Parathyroid adenoma (tissue), 2 donors: Measurements from ENCODE around the gene VIPR2.

Source experiments
- H2AFZ ChIP-seq: fragments of 300-600 bp; sonication (generic); one replicate; pipeline ENCODE4 v1.7.0; 2017; ENCODE audit warnings: antibody characterized with exemption, mild to moderate bottlenecking
- H3K27ac ChIP-seq: fragments of 300-600 bp; sonication (generic); one replicate; pipeline ENCODE4 v1.7.0; 2017
- H3K27me3 ChIP-seq: fragments of 300-600 bp; sonication (generic); one replicate; pipeline ENCODE4 v1.7.0; 2017; ENCODE audit warnings: low read length; ENCODE audit not compliant: control insufficient read depth, insufficient read depth
- H3K36me3 ChIP-seq: fragments of 300-600 bp; sonication (generic); one replicate; pipeline ENCODE4 v1.7.0; 2017; ENCODE audit warnings: low read length; ENCODE audit not compliant: control insufficient read depth, insufficient read depth
- H3K4me1 ChIP-seq: fragments of 300-600 bp; sonication (generic); one replicate; pipeline ENCODE4 v1.7.0; 2017; ENCODE audit warnings: control low read depth
- H3K4me2 ChIP-seq: fragments of 300-600 bp; sonication (generic); one replicate; pipeline ENCODE4 v1.7.0; 2017; ENCODE audit warnings: low read length
- H3K4me3 ChIP-seq: fragments of 300-600 bp; sonication (generic); one replicate; pipeline ENCODE4 v1.7.0; 2017; ENCODE audit warnings: low read depth, low read length
- H3K79me2 ChIP-seq: fragments of 300-600 bp; sonication (generic); one replicate; pipeline ENCODE4 v1.7.0; 2017; ENCODE audit warnings: control low read depth
- H3K9ac ChIP-seq: fragments of 300-600 bp; sonication (generic); one replicate; pipeline ENCODE4 v1.7.0; 2017; ENCODE audit warnings: mild to moderate bottlenecking
- H3K9me3 ChIP-seq: fragments of 300-600 bp; sonication (generic); one replicate; pipeline ENCODE4 v1.7.0; 2017; ENCODE audit warnings: low read length; ENCODE audit not compliant: control insufficient read depth
- TF ChIP-seq, protein P1 (sequence below): fragments of 300-600 bp; sonication (generic); IDR thresholded peaks from one replicate; pipeline ENCODE4 v1.7.0; 2017; ENCODE audit warnings: antibody characterized with exemption, mild to moderate bottlenecking
- donor health status: primary hyperparathyroidism.

The VIPR2 gene

GRCh38 chr7:159063046-159063840 lies 81.4 kb downstream of the VIPR2 start:
- H3K36me3 ChIP-seq: no peaks in the 10 kb centered on the region
- no peak overlapping the region for H3K4me3 ChIP-seq
- TF ChIP-seq, protein P1, sequence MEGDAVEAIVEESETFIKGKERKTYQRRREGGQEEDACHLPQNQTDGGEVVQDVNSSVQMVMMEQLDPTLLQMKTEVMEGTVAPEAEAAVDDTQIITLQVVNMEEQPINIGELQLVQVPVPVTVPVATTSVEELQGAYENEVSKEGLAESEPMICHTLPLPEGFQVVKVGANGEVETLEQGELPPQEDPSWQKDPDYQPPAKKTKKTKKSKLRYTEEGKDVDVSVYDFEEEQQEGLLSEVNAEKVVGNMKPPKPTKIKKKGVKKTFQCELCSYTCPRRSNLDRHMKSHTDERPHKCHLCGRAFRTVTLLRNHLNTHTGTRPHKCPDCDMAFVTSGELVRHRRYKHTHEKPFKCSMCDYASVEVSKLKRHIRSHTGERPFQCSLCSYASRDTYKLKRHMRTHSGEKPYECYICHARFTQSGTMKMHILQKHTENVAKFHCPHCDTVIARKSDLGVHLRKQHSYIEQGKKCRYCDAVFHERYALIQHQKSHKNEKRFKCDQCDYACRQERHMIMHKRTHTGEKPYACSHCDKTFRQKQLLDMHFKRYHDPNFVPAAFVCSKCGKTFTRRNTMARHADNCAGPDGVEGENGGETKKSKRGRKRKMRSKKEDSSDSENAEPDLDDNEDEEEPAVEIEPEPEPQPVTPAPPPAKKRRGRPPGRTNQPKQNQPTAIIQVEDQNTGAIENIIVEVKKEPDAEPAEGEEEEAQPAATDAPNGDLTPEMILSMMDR: no peak
- no peaks in the 10 kb centered on the region for H3K4me1 ChIP-seq
- H3K27me3 ChIP-seq: no peaks in the 10 kb centered on the region
- no peak overlapping the region for H2AFZ ChIP-seq
- no peaks in the 10 kb centered on the region for H3K79me2 ChIP-seq
- H3K4me2 ChIP-seq: no peak overlapping the region
- no peaks in the 10 kb centered on the region for H3K9me3 ChIP-seq
- H3K27ac ChIP-seq: no peak overlapping the region
- no peak overlapping the region for H3K9ac ChIP-seq

- Histone ChIP-seq H3K9ac (no peak overlapping the region), H3K4me2 (no peak overlapping the region), H3K9me3 (no peaks in the 10 kb centered on the region), H3K79me2 (no peaks in the 10 kb centered on the region), H2AFZ (no peak overlapping the region), H3K27me3 (no peaks in the 10 kb centered on the region), H3K4me1 (no peaks in the 10 kb centered on the region), H3K27ac (no peak overlapping the region), H3K36me3 (no peaks in the 10 kb centered on the region), H3K4me3 (no peak overlapping the region)
- TF ChIP-seq, protein P1: no peak
These were observed 82.1 kb downstream of the VIPR2 start for GRCh38 chr7:159062569-159062968.

GRCh38 chr7:159061674-159062212 lies 82.9 kb downstream of the VIPR2 start:
- no peak overlapping the region for H3K9ac ChIP-seq
- no peak overlapping the region for H3K4me3 ChIP-seq
- no peaks in the 10 kb centered on the region for H3K36me3 ChIP-seq
- H3K9me3 ChIP-seq: no peaks in the 10 kb centered on the region
- TF ChIP-seq, protein P1: no peak
- H3K4me1 ChIP-seq: no peaks in the 10 kb centered on the region
- H2AFZ ChIP-seq: no peak overlapping the region
- H3K27ac ChIP-seq: no peak overlapping the region
- H3K79me2 ChIP-seq: no peaks in the 10 kb centered on the region
- no peaks in the 10 kb centered on the region for H3K27me3 ChIP-seq
- no peak overlapping the region for H3K4me2 ChIP-seq

DNA sequence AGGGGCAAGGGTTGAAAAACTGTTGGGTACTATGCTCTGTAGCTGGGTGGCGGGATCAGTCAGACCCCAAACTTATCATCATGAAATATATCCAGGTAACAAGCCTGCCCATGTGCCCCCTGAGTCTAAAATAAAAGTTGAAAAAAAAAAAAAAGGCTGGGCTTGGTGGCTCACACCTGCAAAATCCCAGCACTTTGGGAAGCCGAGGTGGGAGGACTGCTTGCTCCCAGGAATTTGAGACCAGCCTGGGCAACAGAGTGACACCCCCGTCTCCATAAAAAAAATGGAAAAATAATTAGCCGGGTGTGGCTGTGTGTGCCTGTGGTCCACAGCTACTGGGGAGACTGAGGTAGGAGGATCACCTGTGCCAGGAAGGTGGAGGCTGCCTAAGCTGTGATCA lies 83.5 kb downstream of the VIPR2 start:
- no peaks in the 10 kb centered on the region for H3K36me3 ChIP-seq
- TF ChIP-seq, protein P1: no peak

GRCh38 chr7:159060440-159060839 lies 84.2 kb downstream of the VIPR2 start:
- no peaks in the 10 kb centered on the region for H3K4me1 ChIP-seq
- no peaks in the 10 kb centered on the region for H3K79me2 ChIP-seq
- no peaks in the 10 kb centered on the region for H3K27me3 ChIP-seq
- no peaks in the 10 kb centered on the region for H3K36me3 ChIP-seq
- no peak overlapping the region for H3K27ac ChIP-seq
- no peak overlapping the region for H3K4me2 ChIP-seq
- no peak overlapping the region for H3K9ac ChIP-seq
- TF ChIP-seq, protein P1: no peak
- no peaks in the 10 kb centered on the region for H3K9me3 ChIP-seq
- H2AFZ ChIP-seq: no peak overlapping the region
- no peak overlapping the region for H3K4me3 ChIP-seq

More for the DNA sequence above, 83.5 kb downstream of the VIPR2 start:
- Histone ChIP-seq H2AFZ (no peak overlapping the region), H3K4me3 (no peak overlapping the region), H3K79me2 (no peaks in the 10 kb centered on the region), H3K4me1 (no peaks in the 10 kb centered on the region), H3K27me3 (no peaks in the 10 kb centered on the region), H3K27ac (no peak overlapping the region), H3K4me2 (no peak overlapping the region), H3K9me3 (no peaks in the 10 kb centered on the region), H3K9ac (no peak overlapping the region)
